ENCODE data around the gene HES1. TPM values are rescaled to one million over a fixed set of nuclear protein-coding genes. Genes with fewer than 3 reads are reported as not detected.

The HES1 gene
- total and polyA plus RNA-seq, 9 of the 15 experiments (the other 6 are each of a cell fraction or from before 2014, with no cell fraction given): 3.4 to 37.0 (median 19.3) TPM

- Histone ChIP-seq H4K20me1 (replicated peaks; ENCODE audit: control insufficient read depth, insufficient read depth, low read length) (no peaks in the 10 kb centered on the region), H3K4me2 (ENCODE audit: insufficient read depth, low read length) (peak overlapping the region; percentile 64), H3K9ac (ENCODE audit: insufficient read depth in 1 of 2, low read depth in 2 of 2, low read length in 2 of 2) (peak overlapping the region; percentile 78 to 83; a peak in 3 of 4 replicates), H3K4me1 (replicated peaks in 1 of 2; ENCODE audit: control insufficient read depth in 2 of 2, insufficient read depth in 2 of 2, low read length in 2 of 2) (peaks cover 39 to 69% of the 10 kb centered on the region in 2 experiments), H3K9me1 (ENCODE audit: control insufficient read depth, insufficient read depth, low read length) (no peaks in the 10 kb centered on the region), H3K27me3 (ENCODE audit: control insufficient read depth in 2 of 2, insufficient read depth in 2 of 2, low read length in 2 of 2) (no peaks in the 10 kb centered on the region), H3K79me2 (ENCODE audit: control insufficient read depth, insufficient read depth, low read length) (peaks cover 31% of the 10 kb centered on the region), H3K36me3 (ENCODE audit: control insufficient read depth, insufficient read depth, low read length) (peaks cover 11% of the 10 kb centered on the region; the same call in 1 of the 3 replicates), H3K9me3 (replicated peaks; ENCODE audit: control insufficient read depth, insufficient read depth, low read depth, low read length) (no peaks in the 10 kb centered on the region), H2AFZ (ENCODE audit: low read depth, low read length) (peak overlapping the region; percentile 48), H3K4me3 (peak overlapping the region; percentile 54; the same call in 1 of the 2 replicates), H3K27ac (ENCODE audit: extremely low read depth, low read depth, low read length) (peak overlapping the region; percentile 97)
- under 1% methylated on average over 12 of the region's 21 CpGs for WGBS (ENCODE audit: insufficient coverage, low coverage, missing lambda C conversion rate)
- BruUV-seq (replicated peaks): no TSS peak
- ChIA-PET CTCF (ENCODE audit: low intra/inter-chr PET ratio) (interaction anchor here (2.6 kb wide), 1 partner anchor 351 kb away, joined by 13 read pairs; no protein-coding TSS in a partner anchor), POLR2A (interaction anchor here (0.6 to 4.9 kb wide), 39 partner anchors 9 to 418 kb away, joined by 3 to 48 read pairs (median 4); no protein-coding TSS in a partner anchor)
- ATAC-seq (peak; percentile 6), DNase-seq (ENCODE audit: extremely low read depth in 1 of 4, low spot score in 3 of 4) (peak; percentile 50 to 78 (median 62)), FAIRE-seq (peak; percentile 81)
- intact Hi-C loops (cut with micrococcal nuclease) (loop anchor here (5.0 to 10.0 kb wide), 4 partner anchors 164 to 477 kb away; no protein-coding TSS in a partner anchor), in situ Hi-C loops (cut with MboI) (loop anchor here (5.0 kb wide), 1 partner anchor 352 kb away; no protein-coding TSS in a partner anchor)
- TF ChIP-seq KDM2B (CRISPR knock-in tag; IDR thresholded peaks at IDR 0.05): no peak
- TF ChIP-seq EP400 (IDR thresholded peaks at IDR 0.05): peak; percentile 27
- TF ChIP-seq POLR3G (IDR thresholded peaks at IDR 0.05; ENCODE audit: extremely low read depth, insufficient read length, insufficient replicate concordance): no peak
- 0 out of 2 replicates have a peak, but pooled peaks have one; percentile 7 for TF ChIP-seq BCOR (IDR thresholded peaks at IDR 0.05)
- TF ChIP-seq TAL1 (IDR thresholded peaks at IDR 0.05): 0 out of 2 replicates have a peak, but pooled peaks have one; percentile 12
- no peak for TF ChIP-seq FUS (optimal IDR thresholded peaks at IDR 0.05; ENCODE audit: low read depth, low read length)
- no peak for TF ChIP-seq BRF2 (IDR thresholded peaks at IDR 0.05; ENCODE audit: borderline replicate concordance, insufficient read depth, insufficient read length)
- TF ChIP-seq RNF2 (IDR thresholded peaks at IDR 0.05): peak; percentile 82
- TF ChIP-seq PHB2 (IDR thresholded peaks at IDR 0.05; ENCODE audit: low read depth): no peak
- TF ChIP-seq HEY1 (CRISPR knock-in tag; IDR thresholded peaks at IDR 0.05; ENCODE audit: borderline replicate concordance): 0 out of 2 replicates have a peak, but pooled peaks have one; percentile 28
- no peak for TF ChIP-seq HMGN3 (IDR thresholded peaks at IDR 0.05; ENCODE audit: borderline replicate concordance, extremely low read depth, insufficient read length, low read depth, low read length)
- TF ChIP-seq SMARCA4 (IDR thresholded peaks at IDR 0.05): peak; percentile 43; the same call in 1 of the 2 replicates
- no peak for TF ChIP-seq MECOM (CRISPR knock-in tag; IDR thresholded peaks at IDR 0.05)
- TF ChIP-seq POLR2A (conservative IDR thresholded peaks at IDR 0.05): peak; percentile 52; the same call in 1 of the 2 replicates
- TF ChIP-seq GTF2E2 (tag; IDR thresholded peaks at IDR 0.05): peak; percentile 47; the same call in 1 of the 2 replicates
- TF ChIP-seq HNRNPLL (IDR thresholded peaks at IDR 0.05; ENCODE audit: low read depth, low read length, poor library complexity, severe bottlenecking): no peak
- TF ChIP-seq NFRKB (IDR thresholded peaks at IDR 0.05; ENCODE audit: low read depth): peak; percentile 30; the same call in 1 of the 2 replicates
- no peak for TF ChIP-seq ZNF512 (tag; IDR thresholded peaks at IDR 0.05)
- no peak for TF ChIP-seq XRCC4 (IDR thresholded peaks at IDR 0.05; ENCODE audit: extremely low read depth, insufficient read depth, insufficient read length)
- peak; percentile 41; the same call in 1 of the 2 replicates for TF ChIP-seq SUPT5H (IDR thresholded peaks at IDR 0.05)
- peak; percentile 94; the same call in 1 of the 2 replicates for TF ChIP-seq MTA3 (IDR thresholded peaks at IDR 0.05; ENCODE audit: borderline replicate concordance)
- peak; percentile 40; the same call in 1 of the 2 replicates for TF ChIP-seq HOXB6 (CRISPR knock-in tag; IDR thresholded peaks at IDR 0.05; ENCODE audit: borderline replicate concordance)
Measured at GRCh38 chr3:194139071-194139813, 3.3 kb downstream of the HES1 start.
